Vagina (tissue), 2 donors: Measurements from ENCODE around the gene NDFIP2. TPM values are rescaled to one million over a fixed set of nuclear protein-coding genes. Genes with fewer than 3 reads are reported as not detected.

Experiments used
- DNase-seq, 2 donors: peaks; one replicate each; pipeline ENCODE4 v3.0.0-alpha.2; 2017; ENCODE audit errors: extremely low spot score in 2 of 2
- H3K27ac ChIP-seq: fragments of 200-600 bp; sonication (generic); one replicate; pipeline ENCODE4 v1.5.1; 2019
- H3K27me3 ChIP-seq: fragments of 200-600 bp; sonication (generic); one replicate; pipeline ENCODE4 v1.5.1; 2019
- H3K36me3 ChIP-seq, 2 donors: fragments of 200-600 bp; sonication (generic); one replicate each; pipeline ENCODE4 v1.5.1; 2017 to 2019
- H3K4me1 ChIP-seq: fragments of 200-600 bp; sonication (generic); one replicate; pipeline ENCODE4 v1.5.1; 2019
- H3K4me3 ChIP-seq, 2 donors: fragments of 200-600 bp; sonication (generic); 1 replicate in 1 of 2; 2 replicates in 1 of 2; pipeline ENCODE4 v1.5.1; 2016 to 2019
- H3K9me3 ChIP-seq: fragments of 200-600 bp; sonication (generic); one replicate; pipeline ENCODE4 v1.5.1; 2019
- POLR2A ChIP-seq, 2 donors: fragments of 450-650 bp; IDR thresholded peaks; one replicate each; pipeline ENCODE4 v1.6.1; 2017; ENCODE audit warnings: antibody characterized with exemption in 2 of 2, mild to moderate bottlenecking in 2 of 2, moderate library complexity in 2 of 2
- POLR2AphosphoS5 ChIP-seq, 2 donors: sonication (generic); formaldehyde crosslinking; IDR thresholded peaks; one replicate each; pipeline ENCODE4 v1.9.0; 2017; ENCODE audit warnings: antibody characterized with exemption in 2 of 2, mild to moderate bottlenecking in 2 of 2, low read depth in 1 of 2; ENCODE audit not compliant: insufficient read depth in 1 of 2
- intact Hi-C: fragments of 100-400 bp; cut with DNase I; formaldehyde crosslinking; loops from one replicate; pipeline ENCODE4 v1.15.1; 2023
- total RNA-seq: library from RNA; depleted of rRNA; stranded (reverse); fragments of >200 nt; gene quantifications from one replicate; pipeline ENCODE4 v1.2.3, GENCODE V29; 2016
- TF ChIP-seq, protein P1 (sequence below), 3 experiments: fragments of 450-650 bp in 2 of 3; fragments of 200-600 bp in 1 of 3; sonication (generic) in 1 of 3; IDR thresholded peaks; one replicate each; pipeline ENCODE4 v1.5.1; 2017 to 2019; ENCODE audit warnings: antibody characterized with exemption in 3 of 3, mild to moderate bottlenecking in 2 of 3, moderate library complexity in 2 of 3

The NDFIP2 gene
- total RNA-seq, 1 donor from 2014 or later, result 26.8 TPM

DNA sequence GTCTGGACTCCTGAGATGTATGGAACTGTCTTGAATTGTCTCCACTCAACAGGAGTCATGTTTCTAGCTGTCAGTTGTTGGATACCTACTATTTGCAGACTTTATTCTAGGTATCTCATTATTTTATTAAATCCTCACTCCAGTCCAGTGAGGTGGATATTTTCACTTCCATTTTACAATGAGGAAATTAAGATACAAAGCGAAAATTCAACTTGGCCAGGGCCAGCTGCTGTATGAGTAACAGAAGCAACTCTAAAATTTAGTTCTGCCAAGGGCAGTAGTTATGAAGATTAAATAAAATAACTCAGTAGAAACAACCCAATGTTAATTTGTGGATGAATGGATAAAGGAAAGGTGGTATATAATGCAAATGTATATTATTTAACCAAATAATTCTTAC, 12.6 kb upstream of the NDFIP2 start:
- DNase-seq, result no peak
- Histone ChIP-seq H3K4me3 (no peak overlapping the region), H3K9me3 (no peaks in the 10 kb centered on the region), H3K27me3 (no peaks in the 10 kb centered on the region), H3K36me3 (no peaks in the 10 kb centered on the region), H3K4me1 (no peaks in the 10 kb centered on the region), H3K27ac (no peak overlapping the region)
- intact Hi-C loops, result no loop called here
- TF ChIP-seq POLR2AphosphoS5 (IDR thresholded peaks at IDR 0.05; ENCODE audit: insufficient read depth in 1 of 2, low read depth in 1 of 2) (no peak), POLR2A (IDR thresholded peaks at IDR 0.05) (no peak)
- TF ChIP-seq, protein P1, sequence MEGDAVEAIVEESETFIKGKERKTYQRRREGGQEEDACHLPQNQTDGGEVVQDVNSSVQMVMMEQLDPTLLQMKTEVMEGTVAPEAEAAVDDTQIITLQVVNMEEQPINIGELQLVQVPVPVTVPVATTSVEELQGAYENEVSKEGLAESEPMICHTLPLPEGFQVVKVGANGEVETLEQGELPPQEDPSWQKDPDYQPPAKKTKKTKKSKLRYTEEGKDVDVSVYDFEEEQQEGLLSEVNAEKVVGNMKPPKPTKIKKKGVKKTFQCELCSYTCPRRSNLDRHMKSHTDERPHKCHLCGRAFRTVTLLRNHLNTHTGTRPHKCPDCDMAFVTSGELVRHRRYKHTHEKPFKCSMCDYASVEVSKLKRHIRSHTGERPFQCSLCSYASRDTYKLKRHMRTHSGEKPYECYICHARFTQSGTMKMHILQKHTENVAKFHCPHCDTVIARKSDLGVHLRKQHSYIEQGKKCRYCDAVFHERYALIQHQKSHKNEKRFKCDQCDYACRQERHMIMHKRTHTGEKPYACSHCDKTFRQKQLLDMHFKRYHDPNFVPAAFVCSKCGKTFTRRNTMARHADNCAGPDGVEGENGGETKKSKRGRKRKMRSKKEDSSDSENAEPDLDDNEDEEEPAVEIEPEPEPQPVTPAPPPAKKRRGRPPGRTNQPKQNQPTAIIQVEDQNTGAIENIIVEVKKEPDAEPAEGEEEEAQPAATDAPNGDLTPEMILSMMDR (IDR thresholded peaks at IDR 0.05), result no peak

DNA sequence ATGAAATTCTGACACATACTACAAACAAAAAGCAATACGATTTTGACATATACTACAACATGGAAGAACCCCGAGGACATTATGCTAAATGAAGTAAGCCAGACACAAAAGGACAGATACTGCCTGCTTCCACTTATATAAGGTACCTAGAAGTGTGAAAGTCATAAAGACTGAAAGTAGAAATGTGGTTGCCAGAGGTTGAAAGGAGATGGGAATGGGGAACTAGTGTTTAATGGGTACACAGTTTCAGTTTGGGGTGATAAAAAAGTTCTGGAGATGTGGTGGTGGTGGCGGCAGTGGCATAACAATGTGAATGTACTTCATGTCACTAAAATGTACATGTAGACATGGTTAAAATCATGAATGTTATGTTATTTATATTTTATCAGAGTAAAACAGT, 12.1 kb upstream of the NDFIP2 start:
- DNase-seq, result no peak
- no peaks in the 10 kb centered on the region for H3K36me3 ChIP-seq
- no peak overlapping the region for H3K4me3 ChIP-seq
- no peak overlapping the region for H3K27ac ChIP-seq
- intact Hi-C loops, result no loop called here
- TF ChIP-seq POLR2AphosphoS5 (IDR thresholded peaks at IDR 0.05; ENCODE audit: insufficient read depth in 1 of 2, low read depth in 1 of 2), result no peak
- no peak for TF ChIP-seq POLR2A (IDR thresholded peaks at IDR 0.05)
- TF ChIP-seq, protein P1 (IDR thresholded peaks at IDR 0.05), result no peak
- no peaks in the 10 kb centered on the region for H3K4me1 ChIP-seq
- H3K27me3 ChIP-seq, result no peaks in the 10 kb centered on the region
- no peaks in the 10 kb centered on the region for H3K9me3 ChIP-seq

DNA sequence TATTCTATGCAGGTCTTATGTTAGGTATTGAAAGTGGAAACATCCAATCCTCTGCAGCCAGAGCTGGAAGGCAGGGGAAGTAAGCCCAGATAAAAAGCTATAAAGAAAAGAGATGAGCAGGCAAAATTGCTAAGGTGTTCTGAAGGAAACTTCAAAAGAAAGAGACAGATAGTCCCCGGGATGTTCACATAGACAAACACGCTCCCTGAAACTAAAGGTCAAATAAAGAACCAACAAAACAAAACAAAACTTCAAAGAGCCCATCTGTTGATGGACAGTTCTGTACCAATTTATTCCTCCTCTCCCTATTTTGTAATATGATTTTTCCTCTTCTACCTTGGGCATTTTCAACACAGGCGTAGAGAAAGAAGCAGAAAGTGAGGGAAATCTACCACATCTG, 11.3 kb upstream of the NDFIP2 start:
- intact Hi-C loops, result no loop called here
- no peak overlapping the region for H3K27ac ChIP-seq
- no peak overlapping the region for H3K4me3 ChIP-seq
- no peaks in the 10 kb centered on the region for H3K36me3 ChIP-seq
- no peaks in the 10 kb centered on the region for H3K4me1 ChIP-seq
- TF ChIP-seq POLR2AphosphoS5 (IDR thresholded peaks at IDR 0.05; ENCODE audit: insufficient read depth in 1 of 2, low read depth in 1 of 2) (no peak), POLR2A (IDR thresholded peaks at IDR 0.05) (no peak)
- TF ChIP-seq, protein P1 (IDR thresholded peaks at IDR 0.05), result no peak
- H3K27me3 ChIP-seq, result no peaks in the 10 kb centered on the region
- DNase-seq, result no peak
- no peaks in the 10 kb centered on the region for H3K9me3 ChIP-seq

DNA sequence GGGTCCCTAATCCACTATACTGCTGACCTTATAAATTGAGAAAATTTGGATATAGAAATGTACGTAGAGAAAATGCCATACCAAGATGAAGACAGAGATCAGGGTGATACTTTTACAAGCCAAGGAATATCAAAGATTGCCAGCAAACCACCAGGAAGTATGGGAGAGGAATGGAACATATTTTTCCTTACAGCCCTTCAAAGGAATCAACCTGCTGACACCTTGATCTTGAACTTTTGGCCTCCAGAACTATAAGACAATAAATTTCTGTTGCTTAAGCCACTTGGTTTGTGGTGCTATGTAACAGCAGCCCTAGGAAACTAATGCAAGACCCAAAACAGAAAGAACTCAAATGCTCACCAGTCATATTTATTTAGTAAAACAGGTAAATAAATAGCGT, 10.3 kb upstream of the NDFIP2 start:
- intact Hi-C loops, result no loop called here
- Histone ChIP-seq H3K36me3 (no peaks in the 10 kb centered on the region), H3K27ac (no peak overlapping the region), H3K4me1 (no peaks in the 10 kb centered on the region), H3K4me3 (no peak overlapping the region), H3K9me3 (no peaks in the 10 kb centered on the region), H3K27me3 (no peaks in the 10 kb centered on the region)
- DNase-seq, result no peak
- TF ChIP-seq POLR2AphosphoS5 (IDR thresholded peaks at IDR 0.05; ENCODE audit: insufficient read depth in 1 of 2, low read depth in 1 of 2), result no peak
- no peak for TF ChIP-seq POLR2A (IDR thresholded peaks at IDR 0.05)
- TF ChIP-seq, protein P1 (IDR thresholded peaks at IDR 0.05), result no peak

DNA sequence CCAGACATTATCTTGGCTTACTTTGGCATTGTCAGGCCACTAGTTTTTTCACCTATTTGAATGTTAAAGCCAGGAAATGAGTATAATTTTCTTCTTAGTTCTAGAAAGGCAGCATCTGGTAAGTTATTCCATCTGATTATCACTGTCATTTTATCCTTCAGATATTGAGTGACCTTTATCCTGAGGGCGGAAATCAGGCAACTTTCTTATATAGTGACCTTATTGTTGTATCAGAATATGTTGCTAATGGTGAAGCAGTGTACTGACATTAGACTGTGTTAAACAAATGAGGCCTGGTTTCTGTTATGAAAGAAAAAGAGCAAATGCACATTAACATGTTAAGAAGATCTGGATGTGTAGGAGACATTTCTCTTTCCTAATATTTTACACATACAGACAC, 5.4 kb upstream of the NDFIP2 start:
- no peak for DNase-seq
- TF ChIP-seq POLR2A (IDR thresholded peaks at IDR 0.05), result no peak
- no peak for TF ChIP-seq POLR2AphosphoS5 (IDR thresholded peaks at IDR 0.05; ENCODE audit: insufficient read depth in 1 of 2, low read depth in 1 of 2)
- TF ChIP-seq, protein P1 (IDR thresholded peaks at IDR 0.05), result no peak
- H3K9me3 ChIP-seq, result no peaks in the 10 kb centered on the region
- intact Hi-C loops, result no loop called here
- no peaks in the 10 kb centered on the region for H3K36me3 ChIP-seq
- no peak overlapping the region for H3K4me3 ChIP-seq
- no peaks in the 10 kb centered on the region for H3K27me3 ChIP-seq
- no peak overlapping the region for H3K27ac ChIP-seq
- no peaks in the 10 kb centered on the region for H3K4me1 ChIP-seq
